ENCODE results near the gene KMO. TPM values are rescaled to one million over a fixed set of nuclear protein-coding genes. Genes with fewer than 3 reads are reported as not detected.

The KMO gene
- total RNA-seq, 2 donors from 2014 or later, result 0.63 to 0.81 TPM

GRCh38 chr1:241586905-241587512, 54.8 kb downstream of the KMO start:
- DNase-seq (ENCODE audit: low spot score) (no peak), ATAC-seq (ENCODE audit: insufficient number of reproducible peaks, low FRiP score, low read depth) (no peak)
- Histone ChIP-seq H3K4me3 (no peak overlapping the region), H3K4me1 (ENCODE audit: control insufficient read depth in 1 of 2, low read depth in 2 of 2) (no peaks in the 10 kb centered on the region), H3K27me3 (replicated peaks; ENCODE audit: insufficient read depth) (no peaks in the 10 kb centered on the region), H3K36me3 (no peaks in the 10 kb centered on the region), H3K9me3 (no peaks in the 10 kb centered on the region), H3K27ac (no peak overlapping the region)
- no peak for TF ChIP-seq CTCF (IDR thresholded peaks at IDR 0.05)

- no peak for ATAC-seq (ENCODE audit: insufficient number of reproducible peaks, low FRiP score, low read depth)
- no peak for TF ChIP-seq CTCF (IDR thresholded peaks at IDR 0.05)
- no peak for DNase-seq (ENCODE audit: low spot score)
- Histone ChIP-seq H3K4me1 (ENCODE audit: control insufficient read depth in 1 of 2, low read depth in 2 of 2) (no peaks in the 10 kb centered on the region), H3K9me3 (no peaks in the 10 kb centered on the region), H3K27me3 (replicated peaks; ENCODE audit: insufficient read depth) (no peaks in the 10 kb centered on the region), H3K27ac (no peak overlapping the region), H3K36me3 (no peaks in the 10 kb centered on the region), H3K4me3 (no peak overlapping the region)
These were observed 57.3 kb downstream of the KMO start for GRCh38 chr1:241589521-241589920.

GRCh38 chr1:241590719-241591118, 58.5 kb downstream of the KMO start:
- TF ChIP-seq CTCF (IDR thresholded peaks at IDR 0.05), result no peak
- H3K27ac ChIP-seq, result no peak overlapping the region
- ATAC-seq (ENCODE audit: insufficient number of reproducible peaks, low FRiP score, low read depth) (no peak), DNase-seq (ENCODE audit: low spot score) (no peak)
- no peaks in the 10 kb centered on the region for H3K4me1 ChIP-seq (ENCODE audit: control insufficient read depth in 1 of 2, low read depth in 2 of 2)
- H3K36me3 ChIP-seq, result no peaks in the 10 kb centered on the region
- no peaks in the 10 kb centered on the region for H3K9me3 ChIP-seq
- no peak overlapping the region for H3K4me3 ChIP-seq
- H3K27me3 ChIP-seq (replicated peaks; ENCODE audit: insufficient read depth), result no peaks in the 10 kb centered on the region

- no peak for TF ChIP-seq CTCF (IDR thresholded peaks at IDR 0.05)
- ATAC-seq (ENCODE audit: insufficient number of reproducible peaks, low FRiP score, low read depth) (no peak), DNase-seq (ENCODE audit: low spot score) (no peak)
- Histone ChIP-seq H3K27ac (no peak overlapping the region), H3K4me1 (ENCODE audit: control insufficient read depth in 1 of 2, low read depth in 2 of 2) (no peaks in the 10 kb centered on the region), H3K4me3 (no peak overlapping the region), H3K36me3 (no peaks in the 10 kb centered on the region), H3K9me3 (no peaks in the 10 kb centered on the region), H3K27me3 (replicated peaks; ENCODE audit: insufficient read depth) (no peaks in the 10 kb centered on the region)
These were observed 59.1 kb downstream of the KMO start for GRCh38 chr1:241591317-241591716.

GRCh38 chr1:241591736-241592135, 59.6 kb downstream of the KMO start:
- no peak overlapping the region for H3K27ac ChIP-seq
- H3K36me3 ChIP-seq, result no peaks in the 10 kb centered on the region
- H3K27me3 ChIP-seq (replicated peaks; ENCODE audit: insufficient read depth), result no peaks in the 10 kb centered on the region
- no peak for TF ChIP-seq CTCF (IDR thresholded peaks at IDR 0.05)
- no peak overlapping the region for H3K4me3 ChIP-seq
- H3K4me1 ChIP-seq (ENCODE audit: control insufficient read depth in 1 of 2, low read depth in 2 of 2), result no peaks in the 10 kb centered on the region
- ATAC-seq (ENCODE audit: insufficient number of reproducible peaks, low FRiP score, low read depth) (no peak), DNase-seq (ENCODE audit: low spot score) (no peak)
- no peaks in the 10 kb centered on the region for H3K9me3 ChIP-seq
